Left hindlimb (tissue), 1 donor: ENCODE results near the gene TNFAIP8L1.

Experiments
- DNase-seq: peaks from one replicate; pipeline ENCODE4 v3.0.0-alpha.2; 2018

The TNFAIP8L1 gene

GRCh38 chr19:4613254-4613751, 26.0 kb upstream of the TNFAIP8L1 start:
- DNase-seq, result no peak

- DNase-seq, result no peak
These were observed 21.3 kb upstream of the TNFAIP8L1 start for GRCh38 chr19:4618019-4618418.

DNA sequence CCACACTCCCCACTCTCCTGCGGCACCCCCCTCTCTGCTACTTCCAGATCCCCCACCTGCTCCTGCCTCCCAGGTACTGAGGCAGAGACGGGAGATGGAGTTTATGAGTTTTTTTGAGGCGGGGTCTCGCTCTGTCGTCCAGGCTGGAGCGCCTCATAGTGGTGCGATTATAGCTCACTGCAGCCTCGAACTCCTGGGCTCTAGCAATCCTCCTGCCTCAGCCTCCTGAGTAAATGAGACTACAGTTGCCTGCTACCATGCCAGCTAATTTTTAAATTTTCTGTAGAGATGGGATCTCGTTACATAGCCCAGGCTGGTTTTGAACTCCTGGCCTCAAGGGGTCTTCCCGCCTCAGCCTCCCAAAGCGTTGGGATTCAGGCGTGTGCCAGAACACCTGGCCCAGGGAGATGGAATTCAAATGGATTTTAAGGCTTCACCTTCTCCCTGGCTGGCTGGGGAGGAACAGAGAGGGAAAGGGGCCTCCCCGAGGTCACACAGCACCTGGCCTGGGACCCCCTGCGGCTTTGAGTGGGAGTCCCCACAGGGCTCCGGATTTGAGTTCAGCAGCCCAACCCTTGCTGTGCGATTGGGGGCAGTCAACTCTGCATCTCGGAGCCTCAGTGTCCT, 19.5 kb upstream of the TNFAIP8L1 start:
- DNase-seq, result no peak

DNA sequence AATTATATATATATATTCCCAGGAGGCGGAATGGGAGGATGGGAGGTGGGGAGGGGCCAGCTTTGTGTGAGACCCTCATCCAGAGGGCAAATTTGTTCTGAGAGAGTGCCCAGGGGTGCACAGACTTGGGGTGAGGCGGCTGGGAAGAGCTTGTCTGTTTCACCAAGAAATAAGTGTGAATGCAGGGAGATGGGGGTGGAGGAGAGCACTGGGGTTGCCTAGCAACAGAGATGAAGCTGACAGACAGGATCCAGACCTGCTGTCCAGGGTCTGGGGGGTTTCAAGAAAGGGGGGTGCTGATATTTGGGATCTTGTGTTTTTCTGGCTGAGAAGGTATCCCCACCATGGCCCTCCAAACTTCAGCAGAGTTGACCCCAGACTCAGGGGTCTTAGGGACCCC, 18.6 kb upstream of the TNFAIP8L1 start:
- DNase-seq, result no peak

GRCh38 chr19:4622695-4623421, 16.5 kb upstream of the TNFAIP8L1 start:
- no peak for DNase-seq

GRCh38 chr19:4624301-4624700, 15.0 kb upstream of the TNFAIP8L1 start:
- no peak for DNase-seq

DNA sequence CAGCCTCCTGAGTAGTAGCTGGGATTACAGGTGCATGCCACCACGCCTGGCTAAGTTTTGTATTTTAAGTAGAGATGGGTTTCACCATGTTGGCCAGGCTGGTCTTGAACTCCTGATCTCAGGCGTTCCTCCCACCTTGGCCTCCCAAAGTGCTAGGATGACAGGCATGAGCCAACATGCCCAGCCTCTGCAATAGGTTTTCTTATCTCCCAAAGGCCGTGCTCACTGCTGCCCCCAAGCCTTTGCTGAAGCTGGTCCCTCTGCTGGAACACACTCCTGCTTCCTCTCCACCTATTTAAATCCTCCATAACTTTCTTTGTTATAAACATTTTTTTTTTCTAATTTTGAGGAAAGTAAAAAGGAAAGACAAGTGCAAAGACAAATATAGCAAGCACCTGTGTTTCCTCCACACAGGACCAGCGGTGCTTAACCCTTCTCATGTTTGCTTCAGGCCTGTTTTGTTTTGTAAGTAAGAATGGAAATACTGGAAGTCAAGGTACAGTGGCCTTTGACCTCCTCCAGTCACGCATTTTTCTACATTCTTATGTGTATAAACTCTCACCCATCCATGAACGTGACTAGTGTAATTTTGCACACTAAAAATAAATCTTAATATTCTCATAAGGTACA, 14.5 kb upstream of the TNFAIP8L1 start:
- no peak for DNase-seq

DNA sequence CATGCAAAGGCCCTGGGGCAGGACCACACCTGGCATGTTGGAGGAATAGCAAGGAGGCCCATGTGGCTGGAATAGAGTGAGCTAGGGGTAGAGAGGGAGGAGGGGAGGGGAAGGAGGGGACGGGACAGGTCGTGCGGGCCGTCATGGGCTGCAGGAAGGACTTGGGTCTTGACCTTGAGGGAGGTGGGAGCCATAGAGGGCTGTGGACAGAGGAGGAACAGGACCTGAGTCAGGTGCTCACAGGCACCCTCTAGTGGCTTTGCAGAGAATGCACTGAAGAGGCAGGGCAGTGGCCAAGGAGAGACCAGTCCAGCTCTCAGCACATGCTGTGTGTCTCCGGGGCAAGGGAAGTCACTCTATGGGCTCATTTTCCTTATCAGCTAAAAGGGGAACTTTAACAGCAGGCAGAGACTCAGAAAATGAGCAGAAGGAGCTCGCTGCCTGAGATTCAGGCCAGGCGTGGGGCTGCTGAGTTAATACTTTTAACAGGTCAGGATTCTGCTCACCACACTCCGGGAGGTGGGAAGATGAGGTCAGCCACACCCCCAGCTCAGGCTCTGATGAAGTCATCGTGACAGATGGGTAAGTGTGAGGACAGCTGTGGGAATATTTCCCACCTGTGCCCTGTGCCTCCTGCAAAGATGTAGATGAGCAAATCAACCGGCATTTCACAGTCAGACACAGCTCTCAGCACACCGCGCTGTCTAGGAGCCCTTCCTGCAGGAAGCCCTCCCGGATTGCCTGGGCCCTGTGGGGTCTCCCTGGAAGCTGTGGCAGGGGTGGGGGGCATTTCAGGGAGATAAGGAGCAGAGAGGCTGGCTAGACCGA, 6.0 kb upstream of the TNFAIP8L1 start:
- no peak for DNase-seq

DNA sequence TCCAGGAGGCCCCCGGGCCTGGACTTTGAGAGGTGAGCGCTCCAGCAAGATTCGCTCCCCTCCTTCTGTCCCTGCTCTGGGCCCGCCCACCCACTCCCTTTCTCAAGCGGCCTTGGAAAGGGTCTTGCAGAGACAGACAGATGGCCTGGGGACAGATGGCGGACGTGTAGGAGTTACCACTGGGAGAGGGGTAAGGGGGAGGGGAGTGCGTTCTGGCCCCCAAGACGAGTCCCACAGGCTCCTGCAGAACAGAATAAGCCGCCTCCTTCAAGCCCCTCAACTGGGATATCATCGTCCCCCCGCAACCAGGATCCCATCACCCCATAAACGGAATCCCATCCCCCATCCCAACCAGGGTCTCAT, 3.6 kb upstream of the TNFAIP8L1 start:
- no peak for DNase-seq

DNA sequence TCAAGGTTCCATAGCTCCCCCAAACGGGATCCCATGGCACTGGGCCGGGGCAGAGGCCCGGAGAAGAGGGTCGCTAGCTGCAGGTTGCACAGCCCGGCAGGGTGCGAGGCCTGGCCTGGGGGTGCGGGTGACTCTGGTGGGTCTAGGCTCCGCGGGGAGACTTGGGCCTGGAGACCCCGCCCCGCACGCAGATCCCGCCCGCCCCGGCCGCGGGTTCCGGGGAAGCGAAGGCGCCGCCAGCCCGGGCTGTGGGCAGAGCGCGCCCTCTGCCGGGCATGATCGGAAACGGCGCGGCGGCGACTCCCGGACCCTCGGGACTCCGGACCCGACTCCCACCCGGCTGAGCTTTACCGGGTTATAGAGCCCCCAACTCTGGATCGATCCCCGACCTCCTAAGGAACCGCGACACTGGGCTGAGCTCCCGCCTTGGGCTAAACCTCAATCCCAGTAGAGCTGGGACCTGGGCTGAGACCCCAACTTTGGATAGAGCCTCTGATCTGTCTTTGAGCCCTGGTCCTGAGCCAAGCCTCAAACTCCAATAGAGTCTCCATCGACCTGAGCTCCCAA, 3.1 kb upstream of the TNFAIP8L1 start:
- peak; percentile 78 for DNase-seq

GRCh38 chr19:4636761-4637160, 2.6 kb upstream of the TNFAIP8L1 start:
- no peak for DNase-seq

GRCh38 chr19:4638317-4638716, 999 bp upstream of the TNFAIP8L1 start:
- DNase-seq, result no peak

- no peak for DNase-seq
These were observed 373 bp downstream of the TNFAIP8L1 start for GRCh38 chr19:4639531-4640246.

GRCh38 chr19:4640247-4641000, 1.1 kb downstream of the TNFAIP8L1 start:
- DNase-seq, result no peak

DNA sequence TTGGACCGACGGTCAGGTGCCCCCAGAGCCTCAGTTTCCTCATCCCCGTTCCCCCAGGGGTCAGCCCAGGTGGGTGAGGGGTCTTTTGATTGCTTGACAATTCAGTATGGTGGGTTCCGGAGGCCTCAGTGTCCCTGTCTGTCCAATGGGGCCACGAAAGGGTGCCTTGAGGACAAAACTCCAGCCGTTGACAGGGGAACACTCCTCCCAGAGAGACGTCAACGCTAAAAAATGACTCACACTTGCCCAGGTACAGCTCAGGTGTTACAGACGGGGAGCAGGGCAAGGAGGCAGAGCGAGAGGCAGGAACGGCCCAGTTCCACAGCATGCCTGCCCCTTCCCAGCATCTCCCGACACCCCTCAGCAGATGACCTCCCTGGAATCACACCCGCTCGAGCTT, 1.8 kb downstream of the TNFAIP8L1 start:
- no peak for DNase-seq

- no peak for DNase-seq
These were observed 3.3 kb downstream of the TNFAIP8L1 start for GRCh38 chr19:4642625-4643024.

DNA sequence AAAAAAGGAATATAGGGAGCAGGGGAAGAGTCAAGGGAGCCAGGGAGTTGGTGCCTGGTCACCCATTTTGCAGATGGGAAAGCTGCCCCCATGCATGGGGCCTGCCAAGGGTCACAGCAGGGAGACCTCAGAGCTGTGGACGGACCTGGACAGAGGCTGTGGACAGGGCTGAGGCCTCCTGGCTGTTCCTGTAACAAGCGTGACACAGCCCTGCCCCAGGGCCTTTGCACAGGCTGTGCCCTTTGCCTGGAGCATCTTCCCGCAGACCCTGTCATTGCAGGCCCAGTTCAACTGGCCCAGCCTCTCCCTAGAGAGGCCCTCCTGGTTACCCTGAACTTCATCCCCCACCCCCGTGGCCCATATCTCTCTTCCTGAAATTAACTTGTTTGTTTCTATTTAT, 6.4 kb downstream of the TNFAIP8L1 start:
- no peak for DNase-seq

GRCh38 chr19:4647676-4648644, 8.6 kb downstream of the TNFAIP8L1 start:
- DNase-seq, result peak; percentile 70

DNA sequence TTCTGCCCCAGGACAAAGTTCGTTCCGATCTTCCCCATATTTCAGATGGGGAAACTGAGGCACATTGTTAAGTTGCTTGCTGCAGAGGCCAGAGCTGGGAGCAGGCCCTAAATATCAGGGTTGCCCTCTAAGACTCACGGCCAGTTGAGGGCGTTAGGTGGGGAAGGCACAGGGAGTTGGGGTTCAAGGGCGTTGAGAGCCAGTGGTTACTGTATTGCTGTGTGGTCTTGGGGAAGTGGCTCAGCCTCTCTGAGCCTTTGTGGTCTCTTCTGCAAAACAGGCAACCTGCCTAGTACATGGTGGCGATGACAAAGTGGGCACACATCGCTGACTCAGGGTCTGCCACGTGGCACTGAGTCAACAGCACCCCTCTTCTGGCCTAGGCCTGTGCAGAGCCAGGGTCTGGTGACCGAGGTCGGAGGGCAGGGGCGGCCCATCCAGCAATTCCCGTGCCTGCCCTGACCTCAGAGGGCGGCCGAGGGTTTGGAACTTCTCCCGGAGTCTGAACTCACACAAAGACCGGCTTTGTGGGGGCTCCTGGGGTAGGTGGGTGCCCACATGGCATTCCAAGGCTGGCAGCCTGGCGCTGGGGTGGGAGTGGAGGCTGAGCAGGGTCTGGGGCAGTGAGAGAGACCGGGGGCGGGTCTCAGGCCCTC, 10.2 kb downstream of the TNFAIP8L1 start:
- DNase-seq, result no peak

- no peak for DNase-seq
These were observed 10.8 kb downstream of the TNFAIP8L1 start for GRCh38 chr19:4650159-4650558.
